ENCODE measurements around the gene ANKRD44.

Gene ANKRD44

DNA sequence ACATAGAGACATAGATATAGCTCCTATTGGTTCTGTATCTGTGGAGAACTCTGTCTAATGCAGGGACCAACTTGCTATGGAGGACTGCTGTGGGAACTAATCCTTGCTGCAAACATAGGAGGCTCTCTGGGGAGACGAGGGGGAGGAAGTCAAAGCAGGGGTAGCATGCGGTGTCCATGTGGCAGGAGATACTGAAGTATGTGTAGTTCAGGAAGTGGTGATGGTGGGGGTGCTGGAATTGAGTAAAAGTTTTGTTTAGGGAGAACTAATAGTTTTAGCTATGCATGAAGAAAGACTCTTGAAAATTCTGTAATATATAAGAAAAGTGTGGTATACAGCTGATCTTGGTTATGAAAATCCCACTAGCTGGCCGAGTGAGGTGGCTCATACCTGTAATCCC, 62.0 kb downstream of the ANKRD44 start:
- TF ChIP-seq, protein P1, sequence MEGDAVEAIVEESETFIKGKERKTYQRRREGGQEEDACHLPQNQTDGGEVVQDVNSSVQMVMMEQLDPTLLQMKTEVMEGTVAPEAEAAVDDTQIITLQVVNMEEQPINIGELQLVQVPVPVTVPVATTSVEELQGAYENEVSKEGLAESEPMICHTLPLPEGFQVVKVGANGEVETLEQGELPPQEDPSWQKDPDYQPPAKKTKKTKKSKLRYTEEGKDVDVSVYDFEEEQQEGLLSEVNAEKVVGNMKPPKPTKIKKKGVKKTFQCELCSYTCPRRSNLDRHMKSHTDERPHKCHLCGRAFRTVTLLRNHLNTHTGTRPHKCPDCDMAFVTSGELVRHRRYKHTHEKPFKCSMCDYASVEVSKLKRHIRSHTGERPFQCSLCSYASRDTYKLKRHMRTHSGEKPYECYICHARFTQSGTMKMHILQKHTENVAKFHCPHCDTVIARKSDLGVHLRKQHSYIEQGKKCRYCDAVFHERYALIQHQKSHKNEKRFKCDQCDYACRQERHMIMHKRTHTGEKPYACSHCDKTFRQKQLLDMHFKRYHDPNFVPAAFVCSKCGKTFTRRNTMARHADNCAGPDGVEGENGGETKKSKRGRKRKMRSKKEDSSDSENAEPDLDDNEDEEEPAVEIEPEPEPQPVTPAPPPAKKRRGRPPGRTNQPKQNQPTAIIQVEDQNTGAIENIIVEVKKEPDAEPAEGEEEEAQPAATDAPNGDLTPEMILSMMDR (IDR thresholded peaks at IDR 0.05; ENCODE audit: borderline replicate concordance, insufficient read depth, low read depth, low read length), result no peak
- H3K4me3 ChIP-seq (ENCODE audit: low read depth, low read length), result no peak overlapping the region

DNA sequence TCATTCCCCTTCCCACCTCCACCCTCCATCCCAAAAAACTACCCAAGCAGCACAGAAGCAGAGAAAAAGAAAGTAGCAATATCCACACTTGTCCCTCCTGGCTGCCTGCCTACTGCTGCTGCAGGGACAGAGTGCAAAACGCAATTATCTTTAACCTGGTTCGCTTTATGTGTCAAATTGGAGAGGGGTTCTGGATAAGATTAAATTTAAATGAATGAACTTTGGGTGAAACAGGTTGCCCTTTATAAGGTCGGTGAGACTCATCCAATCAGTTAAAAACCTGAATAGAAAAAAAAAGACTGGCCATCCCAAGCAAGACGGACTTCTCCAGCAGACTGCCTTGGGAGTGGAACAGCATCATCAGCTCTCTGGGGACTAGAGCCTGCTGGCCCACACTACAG, 62.6 kb downstream of the ANKRD44 start:
- H3K4me3 ChIP-seq (ENCODE audit: low read depth, low read length), result no peak overlapping the region
- TF ChIP-seq, protein P1 (IDR thresholded peaks at IDR 0.05; ENCODE audit: borderline replicate concordance, insufficient read depth, low read depth, low read length), result no peak

DNA sequence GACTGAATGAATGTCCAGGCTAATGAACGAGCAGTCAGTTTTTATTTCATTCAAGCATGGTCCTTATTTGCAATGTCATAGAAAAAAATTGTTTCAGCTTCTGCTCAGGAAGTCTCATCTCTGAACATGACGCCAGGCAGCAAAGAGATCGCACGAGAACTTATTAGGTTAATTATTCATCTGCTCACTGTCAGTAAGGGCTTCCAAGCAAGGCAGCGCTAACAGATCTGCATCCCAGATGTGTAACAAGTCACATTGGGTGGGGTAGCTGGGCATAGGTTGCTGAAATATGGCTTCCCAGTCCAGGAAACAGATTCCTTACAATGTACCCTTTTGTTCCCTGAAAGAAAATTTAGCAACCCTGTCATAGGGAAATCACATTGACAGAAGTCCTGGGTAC, 63.5 kb downstream of the ANKRD44 start:
- H3K4me3 ChIP-seq (ENCODE audit: low read depth, low read length), result no peak overlapping the region
- TF ChIP-seq, protein P1 (IDR thresholded peaks at IDR 0.05; ENCODE audit: borderline replicate concordance, insufficient read depth, low read depth, low read length), result no peak

DNA sequence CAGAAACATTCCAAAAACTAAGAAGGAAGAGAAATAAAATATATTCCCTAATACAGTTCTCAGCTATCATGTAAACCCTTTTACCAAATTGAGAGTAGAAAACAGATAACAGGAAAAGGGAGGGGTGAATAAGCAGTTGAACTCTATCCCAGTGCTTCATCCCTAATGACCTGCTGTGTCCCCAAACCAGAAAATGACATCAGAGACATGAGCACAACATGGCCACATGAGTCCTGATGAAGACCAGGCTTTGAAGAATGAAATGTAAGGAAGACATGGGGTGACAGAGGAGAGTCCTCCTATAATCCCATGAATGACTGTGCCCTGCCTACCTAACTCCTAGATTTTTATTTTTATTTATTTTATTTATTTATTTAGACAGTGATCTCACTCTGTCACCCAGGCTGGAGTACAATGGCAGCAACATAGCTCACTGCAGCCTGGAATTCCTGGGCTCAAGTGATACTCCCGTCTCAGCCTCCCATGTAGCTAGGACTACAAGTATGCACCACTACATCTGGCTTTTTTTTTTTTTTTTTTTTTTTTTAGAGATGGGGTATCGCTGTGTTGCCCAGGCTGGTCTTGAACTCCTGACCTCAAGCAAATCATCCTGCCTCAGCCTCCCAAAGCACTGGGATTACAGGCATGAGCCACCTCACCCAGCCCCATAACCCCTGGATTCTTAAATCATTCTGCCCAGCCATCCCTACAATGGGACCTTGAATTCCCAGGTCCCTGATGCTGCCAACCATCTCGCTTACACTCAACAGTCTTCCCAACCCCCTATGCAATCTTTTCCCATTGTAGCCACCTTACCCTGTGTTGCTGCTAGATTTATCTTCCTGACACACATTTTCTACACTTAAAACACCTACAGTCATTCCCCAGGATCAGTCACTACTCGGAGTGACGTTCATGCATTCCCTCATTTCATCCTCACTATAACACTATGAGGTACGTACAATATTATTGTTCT, 64.5 kb downstream of the ANKRD44 start:
- TF ChIP-seq, protein P1 (IDR thresholded peaks at IDR 0.05; ENCODE audit: borderline replicate concordance, insufficient read depth, low read depth, low read length), result no peak
- no peak overlapping the region for H3K4me3 ChIP-seq (ENCODE audit: low read depth, low read length)

DNA sequence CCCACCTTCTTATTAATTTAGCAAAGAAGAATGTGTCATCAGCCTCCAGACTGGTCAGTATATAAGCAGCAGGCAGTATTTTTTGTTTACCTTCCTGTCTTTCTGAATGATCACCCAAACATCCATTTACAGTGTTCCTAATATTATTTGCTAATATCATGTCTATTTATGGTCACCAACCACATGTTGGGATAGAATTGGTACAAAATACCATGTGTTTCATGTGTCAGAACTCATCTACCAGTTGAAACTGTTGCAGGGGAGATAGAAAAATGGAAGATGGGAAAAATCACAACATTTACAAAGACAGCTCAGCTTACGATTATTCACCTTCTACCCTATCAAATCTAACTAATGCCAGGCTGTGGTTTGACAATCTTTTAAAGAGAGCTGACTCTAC, 66.2 kb downstream of the ANKRD44 start:
- TF ChIP-seq, protein P1 (IDR thresholded peaks at IDR 0.05; ENCODE audit: borderline replicate concordance, insufficient read depth, low read depth, low read length), result no peak
- no peak overlapping the region for H3K4me3 ChIP-seq (ENCODE audit: low read depth, low read length)

DNA sequence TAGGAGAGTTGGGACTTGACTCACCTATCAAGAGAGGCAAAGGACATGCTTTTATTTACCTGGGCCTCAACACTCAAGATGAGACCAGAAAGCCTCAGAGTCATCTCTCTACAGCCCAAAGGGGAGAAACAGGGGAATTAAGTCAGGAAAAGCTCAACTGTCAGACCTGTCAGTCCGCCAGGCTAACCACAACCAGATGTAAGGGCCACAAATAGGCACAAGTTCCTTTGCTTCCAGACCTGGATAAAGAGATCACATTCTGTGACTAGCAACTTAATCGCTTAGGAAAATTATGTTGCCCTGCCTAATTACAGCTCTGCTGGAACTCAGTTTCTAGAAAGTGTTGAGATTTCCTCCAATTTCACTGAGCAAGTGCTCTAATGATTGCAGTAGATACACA, 67.9 kb downstream of the ANKRD44 start:
- TF ChIP-seq, protein P1 (IDR thresholded peaks at IDR 0.05; ENCODE audit: borderline replicate concordance, insufficient read depth, low read depth, low read length), result no peak
- no peak overlapping the region for H3K4me3 ChIP-seq (ENCODE audit: low read depth, low read length)

DNA sequence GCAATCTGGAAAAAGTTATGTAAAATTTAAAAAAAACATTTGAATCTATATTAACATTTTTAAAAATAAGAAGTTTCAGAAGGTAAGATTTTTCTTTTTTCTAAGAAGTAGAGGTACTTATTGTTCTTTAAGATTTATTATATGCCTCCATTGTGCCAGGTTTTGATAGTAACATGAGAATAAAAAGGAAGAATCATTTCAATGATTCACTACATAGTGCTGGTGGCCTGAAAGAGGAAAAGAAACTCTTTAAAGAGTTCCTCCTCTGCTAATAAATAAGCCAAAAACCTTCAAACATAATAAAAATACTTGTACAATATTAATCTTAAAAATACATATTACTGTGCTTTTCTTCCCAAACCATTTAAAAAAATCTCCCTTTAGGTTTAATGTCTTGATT, 69.0 kb downstream of the ANKRD44 start:
- TF ChIP-seq, protein P1 (IDR thresholded peaks at IDR 0.05; ENCODE audit: borderline replicate concordance, insufficient read depth, low read depth, low read length), result no peak
- H3K4me3 ChIP-seq (ENCODE audit: low read depth, low read length), result no peak overlapping the region

Measured in GM12875 (cell line).